ENCODE results near the gene OMP.

DNA sequence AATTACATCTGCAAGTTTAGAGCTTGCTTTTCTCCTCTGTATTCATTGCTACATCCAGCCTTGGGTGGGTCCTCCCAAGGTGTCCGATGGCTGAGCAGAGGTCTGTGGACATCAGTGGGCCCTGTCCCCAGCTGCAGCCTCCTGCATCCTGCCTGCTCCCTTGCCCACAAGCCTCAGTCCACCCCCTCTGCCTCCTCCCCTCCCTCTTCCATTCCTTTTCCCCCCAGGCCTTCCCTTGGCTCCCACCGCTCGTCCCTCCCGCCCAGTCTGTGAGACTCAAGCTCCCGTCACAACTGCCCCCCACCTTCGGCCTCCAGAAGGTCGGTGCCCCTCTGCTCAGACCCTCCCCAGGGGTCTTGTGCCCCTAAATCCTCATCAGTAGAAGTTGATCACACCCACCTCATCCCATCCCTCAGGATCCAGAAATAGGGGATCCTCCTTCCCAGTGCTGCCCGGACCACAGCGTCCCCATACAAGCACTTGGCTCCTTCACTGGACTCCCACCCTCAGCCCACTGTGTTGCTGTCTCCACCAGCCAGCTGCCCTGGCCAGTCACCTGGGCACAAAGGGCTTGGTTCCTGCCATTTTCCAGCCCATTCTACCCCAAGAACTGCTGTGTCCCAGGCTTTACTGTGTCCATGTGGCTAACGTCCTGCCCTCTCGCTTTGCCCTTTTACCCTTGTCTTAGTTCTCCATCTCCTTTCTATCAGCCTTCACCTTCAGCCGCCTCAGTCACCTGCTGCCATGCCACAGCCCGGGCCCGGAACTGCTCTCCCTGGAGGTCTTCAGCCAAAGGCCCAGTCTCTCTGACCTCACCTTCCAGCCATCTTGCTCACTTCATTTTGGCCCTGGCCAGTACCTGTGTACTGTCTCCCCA is 2.2 kb upstream of the OMP start:
- TF ChIP-seq POU2F2 (IDR thresholded peaks at IDR 0.05; ENCODE audit: low read depth, low read length), result no peak
- TF ChIP-seq POLR2A (IDR thresholded peaks at IDR 0.05; ENCODE audit: low read depth, low read length), result no peak
- no peak for TF ChIP-seq POLR2AphosphoS5 (IDR thresholded peaks at IDR 0.05; ENCODE audit: low read depth, low read length)
- TF ChIP-seq TAF1 (IDR thresholded peaks at IDR 0.05; ENCODE audit: low read depth, low read length), result no peak
- TF ChIP-seq SPI1 (IDR thresholded peaks at IDR 0.05; ENCODE audit: low read depth, low read length), result no peak
- no peak for TF ChIP-seq PAX5 (IDR thresholded peaks at IDR 0.05; ENCODE audit: insufficient read depth, low read length, severe bottlenecking)

All from GM12891 (cell line).